Transverse colon (tissue), 4 donors: ENCODE results near the gene SCN8A.

Experiments used
- EP300 ChIP-seq: sonication (generic); formaldehyde crosslinking; IDR thresholded peaks from one replicate; pipeline ENCODE4 v1.6.1; 2017; ENCODE audit warnings: antibody characterized with exemption, low read depth
- POLR2A ChIP-seq: fragments of 450-650 bp; IDR thresholded peaks from one replicate; pipeline ENCODE4 v1.6.1; 2016; ENCODE audit warnings: antibody characterized with exemption, mild to moderate bottlenecking, moderate library complexity
- POLR2AphosphoS5 ChIP-seq, 3 donors: sonication (generic); formaldehyde crosslinking; IDR thresholded peaks; one replicate each; pipeline ENCODE4 v1.6.1; 2016; ENCODE audit warnings: antibody characterized with exemption in 3 of 3
- TF ChIP-seq, protein P1 (sequence below), 5 experiments: fragments of 200-600 bp in 3 of 5; fragments of 450-650 bp in 2 of 5; sonication (generic) in 3 of 5; IDR thresholded peaks; 1 replicate in 2 of 5; 2 replicates in 3 of 5; pipeline ENCODE4 v1.5.1; 2016 to 2017; ENCODE audit warnings: antibody characterized with exemption in 5 of 5, inconsistent platforms in 3 of 5, mild to moderate bottlenecking in 2 of 5, moderate library complexity in 1 of 5

DNA sequence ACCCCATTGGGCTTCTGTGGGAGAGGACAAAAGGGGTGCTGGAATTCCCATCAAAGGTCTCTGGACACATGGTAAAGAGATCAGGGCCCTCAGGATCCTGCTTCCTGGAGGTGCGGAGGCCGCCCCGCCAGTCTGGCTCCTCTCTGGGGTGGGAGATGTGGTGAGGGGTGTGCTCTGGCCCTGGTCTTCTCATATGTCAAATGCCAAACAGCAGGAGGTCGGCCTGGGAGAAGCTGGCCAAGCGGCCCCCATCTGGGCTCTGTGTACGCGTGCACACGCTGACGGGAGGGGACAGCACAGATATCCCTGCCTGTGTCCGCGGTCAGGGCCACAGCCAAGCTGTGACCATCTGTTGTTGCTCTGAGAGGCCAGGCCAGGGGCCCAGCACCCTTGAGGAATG, 243.4 kb downstream of the SCN8A start:
- TF ChIP-seq, protein P1, sequence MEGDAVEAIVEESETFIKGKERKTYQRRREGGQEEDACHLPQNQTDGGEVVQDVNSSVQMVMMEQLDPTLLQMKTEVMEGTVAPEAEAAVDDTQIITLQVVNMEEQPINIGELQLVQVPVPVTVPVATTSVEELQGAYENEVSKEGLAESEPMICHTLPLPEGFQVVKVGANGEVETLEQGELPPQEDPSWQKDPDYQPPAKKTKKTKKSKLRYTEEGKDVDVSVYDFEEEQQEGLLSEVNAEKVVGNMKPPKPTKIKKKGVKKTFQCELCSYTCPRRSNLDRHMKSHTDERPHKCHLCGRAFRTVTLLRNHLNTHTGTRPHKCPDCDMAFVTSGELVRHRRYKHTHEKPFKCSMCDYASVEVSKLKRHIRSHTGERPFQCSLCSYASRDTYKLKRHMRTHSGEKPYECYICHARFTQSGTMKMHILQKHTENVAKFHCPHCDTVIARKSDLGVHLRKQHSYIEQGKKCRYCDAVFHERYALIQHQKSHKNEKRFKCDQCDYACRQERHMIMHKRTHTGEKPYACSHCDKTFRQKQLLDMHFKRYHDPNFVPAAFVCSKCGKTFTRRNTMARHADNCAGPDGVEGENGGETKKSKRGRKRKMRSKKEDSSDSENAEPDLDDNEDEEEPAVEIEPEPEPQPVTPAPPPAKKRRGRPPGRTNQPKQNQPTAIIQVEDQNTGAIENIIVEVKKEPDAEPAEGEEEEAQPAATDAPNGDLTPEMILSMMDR (IDR thresholded peaks at IDR 0.05): no peak
- no peak for TF ChIP-seq EP300
- TF ChIP-seq POLR2AphosphoS5 (IDR thresholded peaks at IDR 0.05): no peak
- no peak for TF ChIP-seq POLR2A
